GM23338 (cell line): ENCODE data around the gene OR6J1. TPM values are rescaled to one million over a fixed set of nuclear protein-coding genes. Genes with fewer than 3 reads are reported as not detected.

Source experiments
- ATAC-seq: fragments of 200-7000 bp; cut with Tn5 transposase; 3 replicates; pipeline ENCODE4 v1.9.1; 2020
- DNase-seq: peaks from one replicate; pipeline ENCODE4 v3.0.0-alpha.2; 2015; ENCODE audit warnings: low spot score
- H2AFZ ChIP-seq: fragments of 200-600 bp; sonication (generic); 2 replicates; pipeline ENCODE4 v1.8.0; 2016; ENCODE audit warnings: antibody characterized with exemption, mild to moderate bottlenecking, moderate library complexity
- H3F3A ChIP-seq: fragments of 200-600 bp; sonication (generic); replicated peaks from 2 replicates; pipeline ENCODE4 v1.8.0; 2017; ENCODE audit warnings: antibody characterized with exemption, mixed run types, low read depth
- H3K27ac ChIP-seq: fragments of 200-600 bp; sonication (generic); 2 replicates; pipeline ENCODE4 v1.6.1; 2016; ENCODE audit warnings: low read depth
- H3K27me3 ChIP-seq: fragments of 200-600 bp; sonication (generic); 2 replicates; pipeline ENCODE4 v1.8.0; 2016; ENCODE audit warnings: mild to moderate bottlenecking, mixed run types, moderate library complexity; ENCODE audit not compliant: insufficient read depth
- H3K36me3 ChIP-seq: fragments of 200-600 bp; sonication (generic); 2 replicates; pipeline ENCODE4 v1.8.0; 2016; ENCODE audit warnings: mild to moderate bottlenecking; ENCODE audit not compliant: insufficient read depth
- H3K4me1 ChIP-seq: fragments of 200-600 bp; sonication (generic); 2 replicates; pipeline ENCODE4 v1.8.0; 2016; ENCODE audit warnings: mild to moderate bottlenecking, moderate library complexity; ENCODE audit not compliant: insufficient read depth
- H3K4me2 ChIP-seq: fragments of 200-600 bp; sonication (generic); 2 replicates; pipeline ENCODE4 v1.7.1; 2017; ENCODE audit warnings: mixed run types
- H3K4me3 ChIP-seq: fragments of 200-600 bp; sonication (generic); 2 replicates; pipeline ENCODE4 v1.6.1; 2016; ENCODE audit warnings: mixed run types
- H3K79me2 ChIP-seq: fragments of 200-600 bp; sonication (generic); replicated peaks from 2 replicates; pipeline ENCODE4 v1.8.0; 2017; ENCODE audit warnings: mild to moderate bottlenecking; ENCODE audit not compliant: insufficient read depth
- H3K9me2 ChIP-seq: fragments of 200-600 bp; sonication (generic); 2 replicates; pipeline ENCODE4 v1.8.0; 2017; ENCODE audit not compliant: insufficient read depth
- H4K20me1 ChIP-seq: fragments of 200-600 bp; sonication (generic); replicated peaks from 2 replicates; pipeline ENCODE4 v1.8.0; 2017; ENCODE audit warnings: mild to moderate bottlenecking; ENCODE audit not compliant: insufficient read depth
- H3K27ac Mint-ChIP-seq: 2 replicates; pipeline ENCODE4 v1.8.0; 2020; ENCODE audit warnings: inconsistent platforms, mild to moderate bottlenecking, moderate library complexity, mixed read lengths
- H3K27me3 Mint-ChIP-seq: 3 replicates; pipeline ENCODE4 v1.8.0; 2022; ENCODE audit warnings: low read depth, mild to moderate bottlenecking, moderate library complexity, mixed read lengths, inconsistent platforms; ENCODE audit not compliant: insufficient read depth, poor library complexity
- H3K36me3 Mint-ChIP-seq: 3 replicates; pipeline ENCODE4 v1.8.0; 2021; ENCODE audit warnings: low read depth, mild to moderate bottlenecking, inconsistent platforms, moderate library complexity, mixed read lengths
- H3K4me1 Mint-ChIP-seq: 3 replicates; pipeline ENCODE4 v1.8.0; 2020; ENCODE audit warnings: mild to moderate bottlenecking, inconsistent platforms, mixed read lengths
- H3K4me3 Mint-ChIP-seq: 3 replicates; pipeline ENCODE4 v1.8.0; 2021; ENCODE audit warnings: moderate library complexity, mild to moderate bottlenecking, inconsistent platforms, mixed read lengths
- H3K9me3 Mint-ChIP-seq: 3 replicates; pipeline ENCODE4 v1.8.0; 2020; ENCODE audit warnings: moderate library complexity, mild to moderate bottlenecking, inconsistent platforms, mixed read lengths
- POLR2AphosphoS5 ChIP-seq: IDR thresholded peaks from 2 replicates; pipeline ENCODE4 v1.6.1; 2016; ENCODE audit warnings: antibody characterized with exemption, low read depth
- REST ChIP-seq: IDR thresholded peaks from one replicate; pipeline ENCODE4 v1.6.1; 2018; ENCODE audit warnings: antibody characterized with exemption; ENCODE audit not compliant: unreplicated experiment
- ZNF331 ChIP-seq: fragments of 250-450 bp; sonication (Bioruptor Pico); IDR thresholded peaks from 2 replicates; pipeline ENCODE4 v1.5.0; 2020; ENCODE audit warnings: low read depth, mild to moderate bottlenecking, moderate library complexity
- ZNF462 ChIP-seq: fragments of 250-450 bp; sonication (Bioruptor Pico); IDR thresholded peaks from 2 replicates; pipeline ENCODE4 v1.5.0; 2020; ENCODE audit warnings: mild to moderate bottlenecking, moderate library complexity
- polyA plus RNA-seq: library from polyadenylated mRNA; unstranded; fragments of >200 nt; fragmentation: Nextera tagmentation; extraction: Ambion mirVana; gene quantifications from 2 replicates; pipeline ENCODE4 v1.2.1, GENCODE V29; 2016
- total RNA-seq: library from RNA; depleted of rRNA; stranded (reverse); fragments of >200 nt; shearing (Covaris generic); gene quantifications from 2 replicates; pipeline ENCODE4 v1.2.3, GENCODE V29; 2014

OR6J1 gene
- total and polyA plus RNA-seq, 2 experiments from 2014 or later = not detected

- no peak for TF ChIP-seq REST
- no peak for TF ChIP-seq ZNF331 (CRISPR knock-in tag)
Observed at GRCh38 chr14:22602862-22603261, 41.3 kb downstream of the OR6J1 start (continued).

GRCh38 chr14:22601996-22602395, 42.2 kb downstream of the OR6J1 start:
- H3K27me3 ChIP-seq = no peaks in the 10 kb centered on the region
- H3K9me2 ChIP-seq = no peaks in the 10 kb centered on the region
- peaks cover 42% of the 10 kb centered on the region for H3K36me3 ChIP-seq
- H3K36me3 Mint-ChIP-seq = peaks cover 63% of the 10 kb centered on the region
- ATAC-seq (no peak), DNase-seq (no peak)
- H2AFZ ChIP-seq = no peak overlapping the region
- TF ChIP-seq POLR2AphosphoS5 (no peak), ZNF462 (CRISPR knock-in tag) (no peak)
- H3K4me2 ChIP-seq = no peak overlapping the region
- no peaks in the 10 kb centered on the region for H3F3A ChIP-seq
- H3K27me3 Mint-ChIP-seq = peaks cover 14% of the 10 kb centered on the region
- no peak overlapping the region for H3K27ac ChIP-seq
- H3K4me3 Mint-ChIP-seq = no peak overlapping the region
- peaks cover 24% of the 10 kb centered on the region for H3K4me1 Mint-ChIP-seq
- H3K79me2 ChIP-seq = peaks cover 23% of the 10 kb centered on the region
- no peaks in the 10 kb centered on the region; the same call in 1 of the 2 replicates for H4K20me1 ChIP-seq
- H3K27ac Mint-ChIP-seq = no peak overlapping the region
- H3K9me3 Mint-ChIP-seq = no peaks in the 10 kb centered on the region
- no peak overlapping the region for H3K4me3 ChIP-seq
- H3K4me1 ChIP-seq = peaks cover 22% of the 10 kb centered on the region
